ENCODE results near the gene NAA15.

DNA sequence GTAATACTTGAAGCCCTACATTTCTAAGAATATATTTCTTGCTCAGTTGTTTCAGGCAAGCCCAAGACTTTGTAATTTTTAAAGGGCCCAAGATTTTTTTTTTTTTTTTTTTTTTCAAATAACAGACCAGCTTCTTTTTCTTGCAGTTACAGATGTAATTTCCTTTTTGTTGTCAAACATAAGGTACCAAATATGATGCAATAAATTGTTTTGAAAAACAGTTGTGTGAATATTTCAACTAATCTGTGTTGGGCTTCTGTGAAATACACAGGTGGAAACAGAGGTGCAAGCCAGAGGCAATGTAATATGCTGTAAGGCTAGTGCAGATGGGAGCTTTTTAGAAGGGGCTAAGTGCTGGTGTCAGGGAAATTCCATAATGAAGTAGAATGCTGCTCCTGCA, 87.8 kb downstream of the NAA15 start:
- TF ChIP-seq, protein P1, sequence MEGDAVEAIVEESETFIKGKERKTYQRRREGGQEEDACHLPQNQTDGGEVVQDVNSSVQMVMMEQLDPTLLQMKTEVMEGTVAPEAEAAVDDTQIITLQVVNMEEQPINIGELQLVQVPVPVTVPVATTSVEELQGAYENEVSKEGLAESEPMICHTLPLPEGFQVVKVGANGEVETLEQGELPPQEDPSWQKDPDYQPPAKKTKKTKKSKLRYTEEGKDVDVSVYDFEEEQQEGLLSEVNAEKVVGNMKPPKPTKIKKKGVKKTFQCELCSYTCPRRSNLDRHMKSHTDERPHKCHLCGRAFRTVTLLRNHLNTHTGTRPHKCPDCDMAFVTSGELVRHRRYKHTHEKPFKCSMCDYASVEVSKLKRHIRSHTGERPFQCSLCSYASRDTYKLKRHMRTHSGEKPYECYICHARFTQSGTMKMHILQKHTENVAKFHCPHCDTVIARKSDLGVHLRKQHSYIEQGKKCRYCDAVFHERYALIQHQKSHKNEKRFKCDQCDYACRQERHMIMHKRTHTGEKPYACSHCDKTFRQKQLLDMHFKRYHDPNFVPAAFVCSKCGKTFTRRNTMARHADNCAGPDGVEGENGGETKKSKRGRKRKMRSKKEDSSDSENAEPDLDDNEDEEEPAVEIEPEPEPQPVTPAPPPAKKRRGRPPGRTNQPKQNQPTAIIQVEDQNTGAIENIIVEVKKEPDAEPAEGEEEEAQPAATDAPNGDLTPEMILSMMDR (IDR thresholded peaks at IDR 0.05) = no peak
- TF ChIP-seq EP300 (IDR thresholded peaks at IDR 0.05) = no peak
- TF ChIP-seq POLR2AphosphoS5 (IDR thresholded peaks at IDR 0.05) = no peak
- no peak for TF ChIP-seq POLR2A (IDR thresholded peaks at IDR 0.05)

Measured in gastroesophageal sphincter (tissue), 3 donors.